ENCODE results near the gene CFAP77. TPM values are rescaled to one million over a fixed set of nuclear protein-coding genes. Genes with fewer than 3 reads are reported as not detected.

The CFAP77 gene
- total RNA-seq, 2 experiments from 2014 or later, result not detected

DNA sequence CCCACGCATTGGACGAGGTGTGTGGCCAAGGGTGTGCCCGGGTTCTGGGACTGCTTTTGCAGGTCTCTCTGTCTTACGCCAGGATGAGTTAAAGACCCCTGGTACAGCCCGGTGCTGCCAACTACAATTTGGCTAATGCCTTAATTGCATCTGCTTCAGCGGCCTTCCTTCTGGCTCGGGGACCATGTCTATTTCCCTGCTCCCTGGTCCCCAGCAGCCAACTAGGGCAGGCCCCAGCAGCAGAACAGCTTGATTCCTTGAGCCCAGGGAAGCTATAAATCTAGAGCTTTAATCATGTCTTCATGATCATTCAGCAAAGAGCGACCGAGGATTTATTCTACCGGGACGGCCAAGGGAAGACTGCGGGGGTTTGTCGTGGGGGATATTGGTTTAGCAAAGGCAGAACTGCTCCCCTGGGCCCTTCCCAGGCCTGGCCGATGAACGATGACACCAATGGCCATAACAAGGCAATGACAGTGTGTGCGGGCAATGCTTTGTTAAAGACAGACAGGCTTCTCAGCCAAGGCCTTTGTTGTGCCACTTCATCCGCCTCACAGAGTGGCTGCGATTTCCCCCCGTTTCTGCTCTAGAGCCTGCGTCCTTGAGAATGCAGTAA, 51.4 kb downstream of the CFAP77 start:
- H3K4me3 Mint-ChIP-seq, result no peak overlapping the region
- no peak for DNase-seq
- intact Hi-C loops (cut with micrococcal nuclease), result no loop called here
- no peaks in the 10 kb centered on the region for H3K9me3 Mint-ChIP-seq
- no peaks in the 10 kb centered on the region for H3K36me3 Mint-ChIP-seq
- ChIA-PET POLR2A (no interaction called here), CTCF (no interaction called here)
- H3K27me3 Mint-ChIP-seq, result no peaks in the 10 kb centered on the region
- no peaks in the 10 kb centered on the region for H3K4me1 Mint-ChIP-seq (ENCODE audit: low read depth)
- H3K27ac Mint-ChIP-seq, result no peak overlapping the region

GRCh38 chr9:132461971-132462370, 52.0 kb downstream of the CFAP77 start:
- ChIA-PET CTCF (no interaction called here), POLR2A (no interaction called here)
- H3K4me1 Mint-ChIP-seq (ENCODE audit: low read depth), result no peaks in the 10 kb centered on the region
- no peak for DNase-seq
- no peak overlapping the region for H3K4me3 Mint-ChIP-seq
- H3K9me3 Mint-ChIP-seq, result no peaks in the 10 kb centered on the region
- H3K27ac Mint-ChIP-seq, result no peak overlapping the region
- intact Hi-C loops (cut with micrococcal nuclease), result no loop called here
- no peaks in the 10 kb centered on the region for H3K27me3 Mint-ChIP-seq
- no peaks in the 10 kb centered on the region for H3K36me3 Mint-ChIP-seq

DNA sequence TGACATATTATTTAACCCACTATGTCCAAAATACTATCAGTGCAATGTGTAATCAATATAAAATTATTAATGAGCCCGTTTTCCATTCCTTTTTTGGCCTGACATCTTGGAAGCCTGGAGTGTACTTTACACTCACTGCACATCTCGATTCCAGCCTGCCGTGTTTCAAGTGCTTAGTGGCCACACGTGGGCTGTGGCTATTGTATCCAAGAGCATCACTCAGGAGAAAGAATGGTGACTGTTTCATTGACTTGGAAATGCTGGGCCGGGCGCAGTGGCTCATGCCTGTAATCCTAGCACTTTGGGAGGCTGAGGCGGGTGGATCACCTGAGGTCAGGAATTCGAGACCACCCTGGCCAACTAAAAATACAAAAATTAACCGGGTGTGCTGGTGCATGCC, 54.5 kb downstream of the CFAP77 start:
- Mint-ChIP-seq H3K36me3 (no peaks in the 10 kb centered on the region), H3K9me3 (no peaks in the 10 kb centered on the region), H3K4me1 (ENCODE audit: low read depth) (no peaks in the 10 kb centered on the region), H3K27ac (no peak overlapping the region), H3K27me3 (peaks cover 3% of the 10 kb centered on the region), H3K4me3 (no peak overlapping the region)
- intact Hi-C loops (cut with micrococcal nuclease), result no loop called here
- CTCF ChIA-PET, result no interaction called here
- POLR2A ChIA-PET, result no interaction called here
- no peak for DNase-seq

DNA sequence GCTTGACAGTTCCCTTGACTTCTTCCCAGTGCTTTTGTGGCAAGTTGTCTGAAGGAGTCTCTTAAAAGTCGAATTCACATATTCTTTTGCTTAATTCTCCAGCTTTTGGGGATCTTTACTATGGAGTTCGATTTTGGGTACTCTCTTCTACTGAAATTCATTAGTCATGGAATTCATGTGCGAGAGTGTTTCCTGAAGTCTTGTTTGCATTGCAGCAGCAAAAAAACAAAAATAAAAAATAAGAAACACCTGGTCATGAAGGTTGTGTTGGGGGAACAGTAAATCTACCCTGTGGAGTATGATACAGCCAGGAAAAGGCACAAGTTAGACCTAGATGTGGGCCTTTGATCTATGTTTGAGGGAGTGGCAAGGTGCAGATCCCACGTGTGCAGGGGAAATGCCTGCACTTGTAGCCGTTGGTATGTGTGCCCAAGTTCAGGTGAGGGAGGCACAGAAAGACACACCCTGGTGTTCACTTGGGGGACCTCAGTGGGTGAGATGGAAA, 55.2 kb downstream of the CFAP77 start:
- Mint-ChIP-seq H3K4me3 (no peak overlapping the region), H3K4me1 (ENCODE audit: low read depth) (no peaks in the 10 kb centered on the region), H3K27me3 (peaks cover 3% of the 10 kb centered on the region), H3K36me3 (no peaks in the 10 kb centered on the region), H3K9me3 (no peaks in the 10 kb centered on the region), H3K27ac (no peak overlapping the region)
- POLR2A ChIA-PET, result no interaction called here
- intact Hi-C loops (cut with micrococcal nuclease), result no loop called here
- DNase-seq, result no peak
- CTCF ChIA-PET, result no interaction called here

- DNase-seq, result no peak
- intact Hi-C loops (cut with micrococcal nuclease), result no loop called here
- Mint-ChIP-seq H3K9me3 (no peaks in the 10 kb centered on the region), H3K27ac (no peak overlapping the region), H3K27me3 (peaks cover 3% of the 10 kb centered on the region), H3K4me3 (no peak overlapping the region), H3K4me1 (ENCODE audit: low read depth) (no peaks in the 10 kb centered on the region), H3K36me3 (no peaks in the 10 kb centered on the region)
- POLR2A ChIA-PET, result no interaction called here
- CTCF ChIA-PET, result no interaction called here
Measured at GRCh38 chr9:132472199-132472598, 62.2 kb downstream of the CFAP77 start.

DNA sequence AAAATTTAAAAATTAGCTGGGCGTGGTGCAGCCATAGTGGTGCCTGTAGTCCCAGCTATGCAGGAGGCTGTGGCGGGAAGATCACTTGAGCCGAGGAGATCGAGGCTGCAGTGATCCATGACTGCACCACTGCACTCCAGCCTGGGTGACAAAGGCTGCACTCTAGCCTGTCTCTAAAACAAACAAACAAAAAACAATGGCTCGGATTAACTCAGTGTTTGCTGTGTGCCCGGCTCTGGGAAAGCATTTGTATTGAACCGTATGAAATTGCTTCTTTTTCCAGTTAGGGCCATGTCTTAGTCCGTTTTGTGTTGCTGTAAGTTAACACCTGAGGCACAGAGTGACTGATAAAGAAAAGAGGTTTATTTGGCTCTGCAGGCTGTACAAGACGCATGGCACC, 62.6 kb downstream of the CFAP77 start:
- POLR2A ChIA-PET, result no interaction called here
- intact Hi-C loops (cut with micrococcal nuclease), result no loop called here
- H3K27me3 Mint-ChIP-seq, result peaks cover 3% of the 10 kb centered on the region
- no peaks in the 10 kb centered on the region for H3K9me3 Mint-ChIP-seq
- DNase-seq, result no peak
- no peak overlapping the region for H3K4me3 Mint-ChIP-seq
- H3K36me3 Mint-ChIP-seq, result no peaks in the 10 kb centered on the region
- CTCF ChIA-PET, result no interaction called here
- H3K27ac Mint-ChIP-seq, result no peak overlapping the region
- no peaks in the 10 kb centered on the region for H3K4me1 Mint-ChIP-seq (ENCODE audit: low read depth)

GRCh38 chr9:132474253-132474652, 64.2 kb downstream of the CFAP77 start:
- ChIA-PET POLR2A (no interaction called here), CTCF (no interaction called here)
- no peak for DNase-seq
- H3K27me3 Mint-ChIP-seq, result no peaks in the 10 kb centered on the region
- no peaks in the 10 kb centered on the region for H3K4me1 Mint-ChIP-seq (ENCODE audit: low read depth)
- no peaks in the 10 kb centered on the region for H3K9me3 Mint-ChIP-seq
- intact Hi-C loops (cut with micrococcal nuclease), result no loop called here
- no peaks in the 10 kb centered on the region for H3K36me3 Mint-ChIP-seq
- H3K4me3 Mint-ChIP-seq, result no peak overlapping the region
- no peak overlapping the region for H3K27ac Mint-ChIP-seq

- POLR2A ChIA-PET, result no interaction called here
- Mint-ChIP-seq H3K4me1 (ENCODE audit: low read depth) (no peaks in the 10 kb centered on the region), H3K36me3 (no peaks in the 10 kb centered on the region), H3K9me3 (no peaks in the 10 kb centered on the region), H3K27ac (no peak overlapping the region), H3K4me3 (no peak overlapping the region), H3K27me3 (peaks cover 4% of the 10 kb centered on the region)
- intact Hi-C loops (cut with micrococcal nuclease), result no loop called here
- DNase-seq, result no peak
- CTCF ChIA-PET, result no interaction called here
Measured at GRCh38 chr9:132478353-132479050, 68.5 kb downstream of the CFAP77 start.

- peaks cover 8% of the 10 kb centered on the region for H3K27me3 Mint-ChIP-seq
- H3K36me3 Mint-ChIP-seq, result no peaks in the 10 kb centered on the region
- CTCF ChIA-PET, result no interaction called here
- H3K9me3 Mint-ChIP-seq, result no peaks in the 10 kb centered on the region
- intact Hi-C loops (cut with micrococcal nuclease), result no loop called here
- H3K4me3 Mint-ChIP-seq, result no peak overlapping the region
- POLR2A ChIA-PET, result no interaction called here
- no peak overlapping the region for H3K27ac Mint-ChIP-seq
- no peaks in the 10 kb centered on the region for H3K4me1 Mint-ChIP-seq (ENCODE audit: low read depth)
- DNase-seq, result no peak
Measured at GRCh38 chr9:132479733-132480132, 69.7 kb downstream of the CFAP77 start.

DNA sequence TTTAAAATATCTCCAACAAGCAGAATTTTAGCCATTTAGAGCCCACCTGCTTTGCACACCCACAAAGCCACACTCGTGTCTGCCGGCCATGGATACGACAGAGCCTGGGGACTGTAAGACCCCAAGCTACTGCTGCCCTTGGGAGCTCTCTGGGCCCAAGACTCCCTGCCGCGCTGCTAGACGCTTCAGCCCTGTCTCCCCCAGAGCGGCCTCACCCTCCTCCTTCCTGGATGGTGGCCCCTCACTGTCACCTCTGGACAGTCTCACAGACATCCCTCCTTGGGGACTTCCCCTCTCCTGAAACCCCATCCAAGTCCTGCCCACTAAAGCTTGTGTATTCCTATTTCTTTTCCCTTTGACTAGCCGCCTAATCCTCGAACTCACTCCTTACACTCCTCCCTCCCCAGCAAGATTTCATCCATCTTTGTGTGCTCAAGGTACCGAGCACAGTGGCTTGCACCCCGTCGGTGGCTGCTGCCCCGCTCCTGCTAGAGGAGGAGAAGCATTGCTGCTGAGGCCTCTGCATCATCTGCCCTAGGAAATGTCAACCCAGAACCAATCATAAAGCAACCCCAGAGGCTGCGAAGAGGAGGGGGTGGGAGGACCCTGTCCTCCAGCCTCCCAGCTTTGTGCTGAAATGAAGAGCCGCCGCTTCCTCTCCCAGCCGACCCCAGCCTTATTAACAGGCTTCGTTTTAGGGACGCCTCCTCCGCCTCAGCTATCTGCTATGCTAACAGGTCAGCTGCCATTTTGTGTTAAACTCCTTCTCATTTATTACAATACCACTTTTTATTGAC, 71.2 kb downstream of the CFAP77 start:
- no peaks in the 10 kb centered on the region for H3K9me3 Mint-ChIP-seq
- H3K27ac Mint-ChIP-seq, result no peak overlapping the region
- intact Hi-C loops (cut with micrococcal nuclease), result no loop called here
- no peaks in the 10 kb centered on the region for H3K36me3 Mint-ChIP-seq
- no peak overlapping the region for H3K4me3 Mint-ChIP-seq
- ChIA-PET CTCF (interaction anchor here (0.7 kb wide), 1 partner anchor 35 kb away, joined by 3 read pairs; no protein-coding TSS in a partner anchor), POLR2A (no interaction called here)
- H3K27me3 Mint-ChIP-seq, result peaks cover 8% of the 10 kb centered on the region
- peaks cover under 1% of the 10 kb centered on the region for H3K4me1 Mint-ChIP-seq (ENCODE audit: low read depth)
- no peak for DNase-seq

- ChIA-PET CTCF (no interaction called here), POLR2A (no interaction called here)
- peaks cover 10% of the 10 kb centered on the region for H3K4me1 Mint-ChIP-seq (ENCODE audit: low read depth)
- no peak overlapping the region for H3K27ac Mint-ChIP-seq
- H3K4me3 Mint-ChIP-seq, result no peak overlapping the region
- H3K9me3 Mint-ChIP-seq, result no peaks in the 10 kb centered on the region
- H3K36me3 Mint-ChIP-seq, result no peaks in the 10 kb centered on the region
- no peak for DNase-seq
- peaks cover 11% of the 10 kb centered on the region for H3K27me3 Mint-ChIP-seq
- intact Hi-C loops (cut with micrococcal nuclease), result no loop called here
Measured at GRCh38 chr9:132482196-132482813, 72.3 kb downstream of the CFAP77 start.

- CTCF ChIA-PET, result interaction anchor here (1.0 kb wide), 1 partner anchor 73 kb away, joined by 3 read pairs; no protein-coding TSS in a partner anchor
Measured at GRCh38 chr9:132485393-132485792, 75.4 kb downstream of the CFAP77 start.

More at GRCh38 chr9:132485393-132485792, 75.4 kb downstream of the CFAP77 start:
- Mint-ChIP-seq H3K27ac (no peak overlapping the region), H3K9me3 (no peaks in the 10 kb centered on the region), H3K36me3 (no peaks in the 10 kb centered on the region), H3K4me3 (no peak overlapping the region), H3K4me1 (ENCODE audit: low read depth) (peaks cover 28% of the 10 kb centered on the region), H3K27me3 (peaks cover 26% of the 10 kb centered on the region)
- DNase-seq, result no peak
- POLR2A ChIA-PET, result no interaction called here
- intact Hi-C loops (cut with micrococcal nuclease), result no loop called here

Measured in activated CD4-positive, alpha-beta memory T cell treated with anti-CD3 and anti-CD28 coated beads for 36 hours (primary cell).